Upper lobe of left lung (tissue), 6 donors: ENCODE measurements around the gene MFSD6. TPM values are rescaled to one million over a fixed set of nuclear protein-coding genes. Genes with fewer than 3 reads are reported as not detected.

Experiments
- ATAC-seq, 2 donors: fragments of 200-7000 bp; cut with Tn5 transposase; one replicate each; pipeline ENCODE4 v1.9.1; 2022; ENCODE audit warnings: mild to moderate bottlenecking in 2 of 2, moderate library complexity in 2 of 2; ENCODE audit not compliant: low FRiP score in 2 of 2
- DNase-seq, 2 donors: peaks; one replicate each; pipeline ENCODE4 v3.0.0-alpha.2; 2019 to 2020
- H3K27ac ChIP-seq, 4 donors: fragments of 200-600 bp; sonication (generic); one replicate each; pipeline ENCODE4 v1.5.1; 2016 to 2019
- H3K27me3 ChIP-seq, 4 donors: fragments of 200-600 bp; sonication (generic); one replicate each; pipeline ENCODE4 v1.5.1; 2017 to 2019
- H3K36me3 ChIP-seq, 4 donors: fragments of 200-600 bp; sonication (generic); one replicate each; pipeline ENCODE4 v1.5.1; 2016 to 2019
- H3K4me1 ChIP-seq, 4 donors: fragments of 200-600 bp; sonication (generic); one replicate each; pipeline ENCODE4 v1.5.1; 2018 to 2019
- H3K4me3 ChIP-seq, 4 donors: fragments of 200-600 bp; sonication (generic); one replicate each; pipeline ENCODE4 v1.5.1; 2017 to 2019; ENCODE audit warnings: mild to moderate bottlenecking in 2 of 4, moderate library complexity in 1 of 4
- H3K9me3 ChIP-seq, 4 donors: fragments of 200-600 bp; sonication (generic); one replicate each; pipeline ENCODE4 v1.5.1; 2018 to 2019
- CTCF ChIP-seq, 6 experiments: fragments of 450-650 bp in 4 of 6; fragments of 200-600 bp in 2 of 6; sonication (generic) in 2 of 6; IDR thresholded peaks; one replicate each; pipeline ENCODE4 v1.5.1; 2016 to 2019; ENCODE audit warnings: antibody characterized with exemption in 6 of 6
- EP300 ChIP-seq, 4 donors: sonication (generic); formaldehyde crosslinking; IDR thresholded peaks; one replicate each; pipeline ENCODE4 v1.5.1; 2017; ENCODE audit warnings: antibody characterized with exemption in 4 of 4, control low read depth in 2 of 4
- POLR2A ChIP-seq, 4 donors: fragments of 450-650 bp; IDR thresholded peaks; one replicate each; pipeline ENCODE4 v1.5.1; 2016 to 2017; ENCODE audit warnings: antibody characterized with exemption in 4 of 4, mild to moderate bottlenecking in 2 of 4
- POLR2AphosphoS5 ChIP-seq, 2 donors: sonication (generic); formaldehyde crosslinking; IDR thresholded peaks; one replicate each; pipeline ENCODE4 v1.5.1; 2017; ENCODE audit warnings: antibody characterized with exemption in 2 of 2
- WGBS, 2 donors: methylation state at CpG; one replicate each; pipeline ENCODE4 v1.1.5; 2017 to 2018; 5-methylcytosine and 5-hydroxymethylcytosine counted together
- total RNA-seq, 6 donors: library from RNA; depleted of rRNA in 4 of 6; stranded (reverse); fragments of >200 nt in 4 of 6; gene quantifications; one replicate each; pipeline versions ENCODE4 v1.1.0 to v1.2.1, GENCODE V29; 2016 to 2021
- donor health status: DM: no; HTN: no; CAD: no; lungs with moderate emphysema.
- donor health status: DM: no; HTN: yes; CAD: no; lungs with severe emphysema.

Gene MFSD6
- total RNA-seq, 6 donors from 2014 or later = 46.9 to 136 (median 80.4) TPM

DNA sequence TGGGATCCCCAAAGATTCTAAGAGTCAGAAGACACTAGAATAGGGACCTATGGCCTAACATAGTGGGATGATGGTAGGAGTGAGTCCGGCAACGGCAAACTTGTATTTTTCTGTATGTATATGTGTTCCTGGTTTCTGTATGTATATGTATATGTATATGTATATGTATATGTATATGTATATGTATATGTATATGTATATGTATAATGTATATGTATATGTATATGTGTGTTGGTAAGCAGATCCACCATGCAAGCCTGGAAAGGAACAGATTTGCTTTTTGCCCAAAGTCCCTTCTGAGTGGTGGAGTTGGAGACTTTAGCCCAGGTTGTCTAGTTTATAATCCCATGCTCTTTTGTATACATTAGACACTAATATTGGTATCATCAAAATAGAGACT lies 46.6 kb downstream of the MFSD6 start:
- WGBS, 2 donors = 93 to 100% methylated on average over 2 of the region's 2 CpGs
- Histone ChIP-seq H3K9me3 (no peaks in the 10 kb centered on the region), H3K4me1 (peaks cover 0 to under 1% (median 0%) of the 10 kb centered on the region in 4 donors), H3K27ac (no peak overlapping the region), H3K4me3 (no peak overlapping the region), H3K36me3 (no peaks in the 10 kb centered on the region), H3K27me3 (no peaks in the 10 kb centered on the region)
- TF ChIP-seq CTCF (IDR thresholded peaks at IDR 0.05) (no peak), EP300 (IDR thresholded peaks at IDR 0.05) (no peak), POLR2A (IDR thresholded peaks at IDR 0.05) (no peak), POLR2AphosphoS5 (IDR thresholded peaks at IDR 0.05) (no peak)
- no peak for ATAC-seq
- no peak for DNase-seq

GRCh38 chr2:190455358-190456095 lies 47.4 kb downstream of the MFSD6 start:
- Histone ChIP-seq H3K27me3 (no peaks in the 10 kb centered on the region), H3K4me1 (peaks cover 0 to 4% (median 0%) of the 10 kb centered on the region in 4 donors), H3K36me3 (no peaks in the 10 kb centered on the region), H3K4me3 (no peak overlapping the region), H3K27ac (no peak overlapping the region), H3K9me3 (no peaks in the 10 kb centered on the region)
- ATAC-seq (no peak), DNase-seq (no peak)
- 84 to 90% methylated on average over 7 of the region's 7 CpGs for WGBS, 2 donors
- no peak for TF ChIP-seq EP300 (IDR thresholded peaks at IDR 0.05)
- TF ChIP-seq POLR2A (IDR thresholded peaks at IDR 0.05) = no peak
- no peak for TF ChIP-seq CTCF (IDR thresholded peaks at IDR 0.05)

DNA sequence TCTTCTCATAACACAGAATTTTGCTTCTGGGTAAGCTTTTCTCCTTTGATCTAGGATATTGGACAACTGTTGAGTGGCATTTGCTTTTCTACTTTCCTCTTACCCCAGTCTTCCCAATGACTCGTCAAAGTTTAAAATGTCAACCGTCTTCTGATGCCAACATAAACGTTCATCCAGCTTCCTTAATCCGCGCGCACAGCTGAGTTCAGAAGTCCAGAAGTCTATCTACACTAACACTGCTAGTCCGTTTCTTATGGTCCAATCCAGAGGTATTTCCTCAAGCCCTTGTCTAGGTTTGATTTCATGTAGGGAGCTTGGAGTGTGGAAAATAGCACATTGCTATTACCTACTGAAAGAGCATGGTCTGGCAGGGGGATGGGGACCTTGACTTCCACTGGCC lies 48.7 kb downstream of the MFSD6 start:
- Histone ChIP-seq H3K4me3 (no peak overlapping the region), H3K27ac (no peak overlapping the region), H3K4me1 (peaks cover 0 to 4% (median 0%) of the 10 kb centered on the region in 4 donors), H3K9me3 (no peaks in the 10 kb centered on the region), H3K27me3 (no peaks in the 10 kb centered on the region), H3K36me3 (no peaks in the 10 kb centered on the region)
- DNase-seq = no peak
- 69 to 92% methylated on average over 7 of the region's 7 CpGs for WGBS, 2 donors
- TF ChIP-seq EP300 (IDR thresholded peaks at IDR 0.05) (no peak), POLR2AphosphoS5 (IDR thresholded peaks at IDR 0.05) (no peak), POLR2A (IDR thresholded peaks at IDR 0.05) (no peak), CTCF (IDR thresholded peaks at IDR 0.05) (no peak)
- ATAC-seq = no peak

GRCh38 chr2:190457256-190457655 lies 49.1 kb downstream of the MFSD6 start:
- no peak overlapping the region for H3K4me3 ChIP-seq
- WGBS, 2 donors = 90 to 97% methylated on average over 2 of the region's 2 CpGs
- H3K36me3 ChIP-seq = no peaks in the 10 kb centered on the region
- H3K27me3 ChIP-seq = no peaks in the 10 kb centered on the region
- DNase-seq (no peak), ATAC-seq (no peak)
- no peaks in the 10 kb centered on the region for H3K9me3 ChIP-seq
- peaks cover 0 to 4% (median 0%) of the 10 kb centered on the region in 4 donors for H3K4me1 ChIP-seq
- no peak overlapping the region for H3K27ac ChIP-seq
- TF ChIP-seq POLR2A (IDR thresholded peaks at IDR 0.05) = no peak
- TF ChIP-seq POLR2AphosphoS5 (IDR thresholded peaks at IDR 0.05) = no peak
- TF ChIP-seq EP300 (IDR thresholded peaks at IDR 0.05) = no peak
- TF ChIP-seq CTCF (IDR thresholded peaks at IDR 0.05) = no peak
